Kidney capillary endothelial cell (primary cell): ENCODE measurements around the gene TUBB1.
"Not testable (repeated sequence)": the region's sequence is repeated elsewhere in the genome, so short reads cannot be mapped to it uniquely, and the experiment has no call there.

ENCODE experiments used
- DNase-seq: peaks from one replicate; pipeline ENCODE4 v3.0.0-alpha.2; 2018; ENCODE audit warnings: low spot score

TUBB1 gene

DNA sequence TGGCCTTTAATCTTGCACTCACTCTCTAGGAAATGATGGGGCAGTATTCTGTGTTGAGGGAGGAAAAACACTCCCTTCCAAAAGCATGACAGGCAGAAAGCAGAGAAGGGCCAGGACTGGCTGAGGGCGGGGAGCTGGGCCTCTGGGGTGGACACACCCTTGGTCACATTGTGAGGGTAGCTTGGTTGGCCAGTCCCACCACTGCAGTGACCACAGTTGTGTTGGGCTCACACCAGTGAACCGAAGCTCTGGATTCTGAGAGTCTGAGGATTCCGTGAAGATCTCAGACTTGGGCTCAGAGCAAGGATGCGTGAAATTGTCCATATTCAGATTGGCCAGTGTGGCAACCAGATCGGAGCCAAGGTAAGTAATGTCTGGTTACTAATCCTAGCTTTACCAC, at the start of gene TUBB1:
TSS of gene TUBB1 (plus strand) at position 213 of the 400 bp plus-strand sequence. CDS start at position 307, 94 bp downstream.
- no peak for DNase-seq

GRCh38 chr20:58969439-58969838, 49.8 kb upstream of the TUBB1 start:
- DNase-seq, result no peak

DNA sequence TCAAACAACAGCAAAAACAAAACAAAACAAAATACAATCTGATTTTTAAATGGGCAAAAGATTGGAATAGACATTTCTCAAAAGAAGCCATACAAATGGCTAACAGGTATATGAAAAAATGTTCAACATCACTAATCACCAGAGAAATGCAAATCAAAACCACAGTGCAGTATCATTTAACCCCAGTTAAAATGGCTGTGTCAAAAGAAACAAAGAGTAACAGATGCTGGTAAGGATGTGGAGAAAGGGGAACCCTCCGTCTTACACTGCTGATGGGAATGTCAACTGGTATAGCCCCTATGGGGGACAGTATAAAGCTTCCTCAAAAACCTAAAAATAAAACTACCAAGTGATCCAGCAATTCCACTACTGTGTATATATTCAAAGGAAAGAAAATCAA, 49.1 kb upstream of the TUBB1 start:
- no peak for DNase-seq

GRCh38 chr20:58971429-58971828, 47.8 kb upstream of the TUBB1 start:
- no peak for DNase-seq

DNA sequence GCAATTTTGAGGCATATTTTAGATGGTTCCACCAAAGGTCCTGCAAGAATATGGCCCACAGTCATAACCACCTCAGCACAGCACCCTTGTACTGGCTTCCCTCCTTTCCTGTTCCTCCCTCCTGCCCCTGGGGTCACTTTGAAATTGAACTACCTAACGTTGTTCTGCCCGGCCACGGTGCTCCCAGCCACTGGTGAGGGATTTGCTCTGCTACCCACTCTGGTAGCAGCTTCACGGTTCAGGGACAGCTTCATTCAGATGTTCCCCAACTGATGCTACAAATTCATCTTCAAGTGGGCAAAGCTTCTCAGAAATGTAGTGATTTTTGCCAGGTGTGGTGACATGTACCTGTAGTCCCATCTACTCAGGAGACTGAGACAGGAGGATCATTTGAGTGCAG, 46.0 kb upstream of the TUBB1 start:
- DNase-seq, result no peak

DNA sequence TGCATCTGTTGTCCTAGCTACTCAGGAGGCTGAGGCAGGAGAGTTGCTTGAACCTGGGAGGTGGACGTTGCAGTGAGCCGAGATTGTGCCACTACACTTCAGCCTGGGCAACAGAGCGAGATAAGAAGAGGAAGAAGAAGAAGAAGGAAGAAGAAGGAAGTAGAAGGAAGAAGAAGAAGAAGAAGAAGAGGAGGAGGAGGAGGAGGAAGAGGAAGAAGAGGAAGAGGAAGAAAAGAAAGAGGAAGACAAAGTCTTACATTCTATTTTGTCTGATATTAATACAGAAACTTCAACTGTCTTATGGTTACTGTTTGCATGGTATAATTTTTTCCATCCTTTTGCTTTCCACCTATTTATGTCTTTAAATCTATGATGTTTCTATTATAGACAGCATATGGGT, 45.4 kb upstream of the TUBB1 start:
- DNase-seq, result no peak

DNA sequence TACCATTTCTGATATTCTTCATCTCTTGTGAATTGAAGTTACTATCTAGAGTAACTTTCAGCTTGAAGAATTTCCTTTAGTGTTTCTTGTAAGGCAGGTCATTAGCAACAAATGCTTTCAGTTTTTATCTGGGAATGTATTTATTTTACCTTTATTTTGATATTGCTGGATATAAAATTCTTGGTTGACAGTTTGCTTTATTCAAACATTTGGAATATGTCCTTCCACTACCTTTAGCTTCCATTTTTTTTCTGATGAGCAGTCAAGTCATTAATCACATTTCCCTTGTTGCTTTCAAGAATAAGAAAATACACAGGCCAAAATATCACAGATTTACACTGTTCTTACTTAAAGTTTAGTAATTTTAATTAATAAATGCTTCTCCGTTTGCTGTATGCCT, 43.9 kb upstream of the TUBB1 start:
- no peak for DNase-seq

- no peak for DNase-seq
These were observed 43.0 kb upstream of the TUBB1 start for GRCh38 chr20:58976061-58976730.

DNA sequence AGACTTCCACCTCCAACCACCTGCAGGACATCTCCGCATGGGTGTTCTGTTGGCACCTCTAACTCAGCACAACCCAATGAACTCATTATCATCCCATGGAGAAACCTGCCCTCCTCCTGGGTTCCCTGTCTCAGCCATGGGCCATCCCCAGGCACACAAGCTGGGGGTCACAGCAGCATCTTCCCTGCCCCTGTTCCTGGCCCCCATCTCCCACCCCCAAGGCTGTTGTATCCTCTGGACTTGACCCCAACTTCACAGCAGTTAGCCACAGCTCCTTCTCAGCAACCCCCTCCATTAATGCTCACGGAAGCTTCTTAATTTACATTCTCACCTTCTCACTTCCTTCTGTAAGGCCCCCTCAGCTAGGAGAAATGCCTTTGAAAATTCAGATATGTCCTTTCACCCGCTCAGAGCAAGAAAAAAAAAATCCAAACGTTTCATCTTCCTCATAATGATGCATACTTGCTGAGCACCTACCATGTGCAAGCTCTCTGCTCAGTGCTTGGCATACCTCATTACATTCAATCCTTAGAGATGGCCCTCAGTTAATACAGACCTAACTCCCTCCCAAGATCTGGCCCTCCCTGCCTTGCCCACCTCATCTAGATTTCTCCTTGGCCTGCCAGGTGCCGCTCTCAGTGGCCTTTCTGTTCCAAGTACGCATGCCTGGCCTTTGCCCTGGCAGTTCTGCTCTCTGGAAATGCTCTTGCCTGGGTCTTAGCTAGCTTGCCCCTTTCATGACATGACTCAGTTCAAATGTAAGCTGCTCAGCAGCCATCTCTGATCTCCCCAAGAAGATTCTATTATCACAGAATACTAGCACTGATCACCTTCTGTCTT, 40.7 kb upstream of the TUBB1 start:
- no peak for DNase-seq

GRCh38 chr20:58980711-58981627, 38.3 kb upstream of the TUBB1 start, which contains the start of gene NELFCD:
Gene NELFCD, plus strand, starts transcription at chr20:58981256. Its CDS starts 54 bp downstream, at chr20:58981310.
- peak; percentile 71 for DNase-seq

GRCh38 chr20:58981628-58982364, 37.4 kb upstream of the TUBB1 start:
- peak; percentile 12 for DNase-seq

GRCh38 chr20:58982406-58983114, 36.7 kb upstream of the TUBB1 start:
- DNase-seq, result no peak

DNA sequence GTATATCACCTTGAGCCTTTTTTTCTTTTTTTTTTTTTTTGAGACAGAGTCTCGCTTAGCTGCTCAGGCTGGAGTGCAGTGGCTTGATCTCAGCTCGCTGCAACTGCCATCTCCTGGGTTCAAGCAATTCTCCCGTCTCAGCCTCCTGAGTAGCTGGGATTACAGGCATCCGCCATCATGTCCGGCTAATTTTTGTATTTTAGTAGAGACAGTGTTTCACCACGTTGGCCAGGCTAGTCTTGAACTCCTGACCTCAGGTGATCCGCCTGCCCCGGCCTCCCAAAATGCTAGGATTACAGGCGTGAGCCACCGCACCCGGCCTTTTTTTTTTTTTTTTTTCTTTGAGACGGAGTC, 36.1 kb upstream of the TUBB1 start:
- DNase-seq, result not testable (repeated sequence)

GRCh38 chr20:58984691-58985090, 34.5 kb upstream of the TUBB1 start:
- no peak for DNase-seq

DNA sequence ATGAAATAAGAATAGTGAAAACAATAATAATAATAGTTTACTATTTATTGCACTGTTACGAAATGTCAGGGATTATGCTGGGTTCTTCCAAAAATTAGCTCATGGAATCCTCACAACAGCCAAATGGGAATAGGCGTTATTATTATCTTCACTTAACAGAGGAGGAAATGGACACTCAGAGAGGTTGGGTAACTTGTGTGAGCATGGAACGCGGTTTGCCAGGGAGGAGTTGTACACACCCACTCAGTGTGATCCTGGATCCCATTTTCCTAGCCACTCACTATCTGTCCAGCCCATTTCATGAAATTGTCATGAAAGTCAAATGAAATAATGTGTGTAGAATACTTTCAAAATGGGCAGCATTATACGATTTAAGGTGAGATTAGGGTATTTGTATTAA, 33.6 kb upstream of the TUBB1 start:
- no peak for DNase-seq

DNA sequence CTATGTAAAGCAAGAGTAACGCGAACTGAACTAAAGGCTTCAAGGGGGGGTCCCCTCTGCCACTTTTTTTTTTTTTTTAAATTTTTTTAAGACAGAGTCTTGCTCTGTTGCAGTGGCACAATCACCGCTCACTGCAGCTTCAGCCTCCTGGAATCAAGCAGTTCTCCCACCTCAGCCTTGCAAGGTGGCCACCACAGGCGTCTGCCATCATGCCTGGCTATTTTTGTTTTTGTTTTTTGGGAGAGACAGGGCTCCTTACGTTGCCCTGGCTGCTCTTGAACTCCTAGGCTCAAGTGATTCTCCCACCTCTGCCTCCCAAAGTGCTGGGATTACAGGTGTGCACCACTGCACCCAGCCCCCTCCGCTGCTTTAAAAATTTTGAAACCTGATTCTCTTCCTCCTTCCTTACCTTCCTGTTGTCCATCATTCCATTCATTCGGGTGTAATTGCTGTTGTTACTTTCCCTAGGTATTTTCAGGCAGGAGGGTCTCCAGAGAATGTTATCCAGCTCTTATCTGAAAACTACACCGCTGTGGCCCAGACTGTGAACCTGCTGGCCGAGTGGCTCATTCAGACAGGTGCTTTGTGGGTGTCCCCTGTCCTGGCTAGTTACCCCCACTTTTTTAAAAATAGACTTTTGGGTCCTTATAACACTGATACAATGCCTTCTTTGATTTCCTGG, 32.8 kb upstream of the TUBB1 start:
- no peak for DNase-seq

DNA sequence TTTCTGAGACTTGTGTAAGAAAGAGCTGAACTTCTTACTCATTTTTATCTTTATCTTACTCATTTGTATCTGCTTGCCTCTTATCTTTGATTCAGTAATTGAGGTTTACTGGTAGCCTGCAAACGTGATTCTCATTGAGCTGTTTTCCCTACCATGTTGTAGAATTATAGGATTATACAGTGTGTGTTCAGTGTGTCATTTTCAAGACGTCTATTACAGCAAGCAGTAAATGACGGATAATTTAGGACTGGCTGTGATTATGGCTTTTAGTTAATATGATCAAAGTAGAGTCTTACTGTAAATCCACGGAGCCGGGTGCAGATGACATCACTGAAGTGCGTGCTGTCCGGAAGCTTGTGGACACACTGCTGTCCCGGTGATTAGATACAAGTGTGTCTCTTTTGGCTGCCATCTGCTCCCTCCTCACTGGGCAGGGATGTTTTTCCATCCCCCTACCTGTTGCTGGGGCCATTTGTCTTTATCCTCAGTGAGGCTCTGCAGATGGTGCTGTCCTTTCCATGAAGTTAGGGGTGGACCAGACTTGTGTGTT, 32.2 kb upstream of the TUBB1 start:
- no peak for DNase-seq

DNA sequence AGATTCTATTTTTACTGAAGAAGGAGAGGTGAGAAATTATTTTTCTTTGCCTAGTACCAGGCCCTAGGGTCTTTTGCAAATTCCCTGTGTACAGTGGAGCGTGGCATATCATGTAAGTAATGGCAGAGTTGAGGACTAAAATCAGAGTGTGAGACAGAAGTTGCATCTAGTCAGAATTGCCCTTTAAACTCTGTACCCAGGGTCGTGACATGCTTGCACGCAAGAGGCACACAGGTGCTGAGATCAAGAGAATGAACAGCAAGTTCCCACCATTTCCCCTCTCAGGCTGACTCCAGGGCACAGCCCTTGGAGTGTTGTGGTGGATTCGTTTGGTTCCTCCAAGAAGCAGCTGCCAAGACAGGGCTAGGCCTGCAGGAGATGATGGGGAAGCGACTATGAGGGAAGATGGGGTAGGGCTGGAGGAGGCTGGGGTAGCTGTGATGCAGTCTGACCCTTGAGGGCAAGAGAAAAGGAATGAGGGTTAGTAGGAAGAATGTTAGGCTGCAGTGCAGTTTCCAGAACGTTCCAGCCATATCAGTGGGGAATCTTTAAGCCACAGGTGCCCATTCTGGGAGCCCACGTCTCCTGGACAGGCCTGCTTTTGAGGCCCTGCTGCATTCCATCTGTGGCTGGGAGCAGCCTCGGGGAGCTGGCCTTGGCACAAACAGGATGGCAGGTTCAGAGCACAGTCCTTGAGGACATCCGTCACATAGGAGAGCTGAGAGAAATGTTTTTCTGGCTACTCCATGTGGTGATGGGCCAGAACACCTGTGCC, 31.3 kb upstream of the TUBB1 start:
- no peak for DNase-seq

- no peak for DNase-seq
These were observed 30.7 kb upstream of the TUBB1 start for GRCh38 chr20:58988565-58988882.

- no peak for DNase-seq
These were observed 30.0 kb upstream of the TUBB1 start for GRCh38 chr20:58989196-58989595.
